Eye (tissue), 1 donor: ENCODE measurements around the gene CCDC134.
"Not testable (repeated sequence)": the region's sequence is repeated elsewhere in the genome, so short reads cannot be mapped to it uniquely, and the experiment has no call there.

ENCODE experiments used
- DNase-seq: peaks from one replicate; pipeline ENCODE4 v3.0.0-alpha.2; 2015

Gene CCDC134

GRCh38 chr22:41845380-41846267 is 45.1 kb downstream of the CCDC134 start:
- DNase-seq = no peak

- DNase-seq = peak; percentile 41
Observed at GRCh38 chr22:41846268-41846987, 45.9 kb downstream of the CCDC134 start.

DNA sequence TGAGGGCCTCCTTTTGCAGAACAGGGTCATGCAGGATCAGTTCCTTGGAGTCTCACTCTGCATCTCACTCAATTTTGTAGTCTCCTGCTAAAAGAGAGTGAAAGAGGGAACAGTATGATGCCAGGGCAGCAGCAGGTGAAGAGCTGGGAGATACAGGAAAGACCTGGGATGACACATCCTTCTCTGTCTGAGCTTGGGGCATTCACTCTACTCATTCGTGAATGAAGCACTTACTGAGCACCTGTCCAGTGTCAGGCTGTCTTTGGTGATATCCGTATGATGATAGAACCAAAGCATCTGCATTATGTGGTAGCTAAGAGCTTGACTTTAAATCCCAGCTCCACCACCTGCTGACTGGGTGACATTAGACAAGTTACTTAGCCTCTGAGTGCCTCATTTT is 46.8 kb downstream of the CCDC134 start:
- DNase-seq = no peak

- no peak for DNase-seq
Observed at GRCh38 chr22:41848468-41848867, 48.0 kb downstream of the CCDC134 start.

GRCh38 chr22:41856469-41856868 is 56.0 kb downstream of the CCDC134 start:
- no peak for DNase-seq

DNA sequence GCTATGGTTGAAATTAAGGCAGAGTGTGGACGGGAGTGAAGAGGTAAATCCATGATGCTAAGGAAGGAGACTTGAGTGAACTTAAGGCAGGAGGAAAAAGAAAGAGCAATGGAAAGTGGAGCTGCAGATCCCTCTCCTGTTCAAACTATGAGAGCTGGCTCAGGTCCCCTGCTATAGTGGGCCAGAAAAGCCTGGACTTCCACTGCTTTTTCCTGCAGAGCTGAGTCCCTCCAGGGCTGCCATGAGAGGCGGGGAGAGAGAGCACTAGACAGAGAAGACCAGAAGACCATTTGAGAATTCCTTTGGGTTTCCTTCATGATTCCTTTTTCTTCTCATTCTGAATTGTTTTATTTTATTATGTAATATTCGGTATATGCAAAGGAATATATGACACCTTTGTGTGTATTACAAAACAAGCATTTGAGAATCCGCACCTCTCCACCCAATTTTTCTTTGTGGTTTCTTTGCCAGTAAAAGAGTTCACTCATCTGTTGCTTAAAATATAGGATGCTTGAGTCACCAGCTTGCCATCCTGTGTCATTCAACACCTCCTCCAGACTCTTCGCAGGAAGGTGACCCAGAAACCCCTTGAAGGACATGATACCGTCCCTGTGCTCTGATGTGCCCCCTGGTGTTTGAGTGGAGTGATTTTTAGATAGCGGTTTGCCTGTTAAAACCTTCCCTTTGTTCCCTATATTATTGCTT is 56.8 kb downstream of the CCDC134 start:
- DNase-seq = peak; percentile 69

- DNase-seq = no peak
Observed at GRCh38 chr22:41857860-41858199, 57.4 kb downstream of the CCDC134 start.

DNA sequence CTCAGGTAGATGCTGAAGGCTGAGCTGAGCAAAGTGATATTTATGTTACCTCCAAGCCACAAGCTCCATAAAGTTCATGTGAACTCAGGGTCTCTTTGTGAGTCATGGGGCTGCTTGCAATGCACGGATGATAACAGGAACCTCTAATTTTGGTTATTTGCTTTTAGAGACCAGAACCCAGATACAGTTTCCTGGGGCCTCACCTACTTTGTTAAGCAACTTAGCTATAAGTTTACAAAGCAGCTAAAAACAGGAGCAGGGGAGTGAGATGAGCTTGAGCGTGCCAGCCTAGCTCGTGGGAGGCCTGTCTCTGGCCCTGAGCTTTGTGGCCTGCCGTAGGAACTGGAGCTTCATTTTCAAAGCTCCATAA is 61.7 kb downstream of the CCDC134 start:
- no peak for DNase-seq

DNA sequence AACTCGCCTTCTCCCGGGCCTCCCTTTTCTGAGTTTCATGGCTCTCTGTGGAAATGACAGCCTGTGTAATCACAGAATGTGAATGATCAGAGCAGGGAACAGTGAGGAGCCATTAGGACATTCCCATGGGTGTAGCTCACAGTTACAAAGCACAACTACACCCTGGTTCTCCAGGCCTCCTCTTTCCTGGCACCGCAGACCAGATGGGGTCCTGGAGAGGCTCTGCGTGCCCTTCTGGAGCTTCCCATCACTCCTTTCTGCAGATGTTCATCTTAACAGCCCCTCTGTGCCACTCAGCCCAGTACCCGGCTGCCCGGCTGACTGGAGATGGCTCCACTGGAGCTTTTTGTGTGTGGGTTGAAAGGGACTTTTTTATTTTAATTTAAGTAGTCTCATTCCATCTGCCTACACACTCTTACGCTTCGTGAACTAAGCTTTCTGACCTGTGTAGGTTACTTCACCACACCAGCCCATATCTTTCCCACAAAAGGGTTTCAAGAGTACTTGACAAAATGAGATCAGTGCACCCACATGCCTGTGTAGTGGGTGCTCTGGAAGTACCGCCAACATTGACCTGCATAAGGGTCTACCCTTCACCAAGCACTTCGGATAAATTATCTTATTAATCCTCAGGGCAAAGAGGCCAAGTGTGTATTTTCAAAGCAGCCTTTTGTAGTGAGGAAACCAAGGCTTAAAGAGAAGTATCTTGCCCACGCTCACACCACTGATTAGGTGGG is 62.2 kb downstream of the CCDC134 start:
- peak; percentile 68 for DNase-seq

GRCh38 chr22:41863472-41863871 is 63.0 kb downstream of the CCDC134 start:
- no peak for DNase-seq

GRCh38 chr22:41868556-41868955 is 68.1 kb downstream of the CCDC134 start:
- no peak for DNase-seq

GRCh38 chr22:41870081-41870480 is 69.6 kb downstream of the CCDC134 start:
- DNase-seq = not testable (repeated sequence)

DNA sequence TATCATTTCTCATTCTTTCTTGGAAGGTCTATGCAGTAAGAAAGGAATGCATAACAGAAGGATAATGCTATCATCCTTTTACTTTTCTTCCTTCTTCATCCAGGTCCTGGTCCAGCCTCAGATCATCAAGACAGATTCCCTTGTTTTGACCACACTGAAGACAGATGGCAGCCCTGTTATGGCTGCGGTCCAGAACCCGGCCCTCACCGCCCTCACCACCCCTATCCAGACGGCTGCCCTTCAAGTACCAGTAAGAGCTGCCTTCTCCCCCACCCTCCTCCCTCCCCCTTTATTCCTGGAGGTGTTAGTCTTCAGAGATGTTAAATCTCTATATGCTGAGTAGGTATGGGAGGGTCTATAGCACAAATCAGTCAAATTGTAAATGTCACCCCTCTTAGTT is 70.3 kb downstream of the CCDC134 start:
- DNase-seq = no peak

DNA sequence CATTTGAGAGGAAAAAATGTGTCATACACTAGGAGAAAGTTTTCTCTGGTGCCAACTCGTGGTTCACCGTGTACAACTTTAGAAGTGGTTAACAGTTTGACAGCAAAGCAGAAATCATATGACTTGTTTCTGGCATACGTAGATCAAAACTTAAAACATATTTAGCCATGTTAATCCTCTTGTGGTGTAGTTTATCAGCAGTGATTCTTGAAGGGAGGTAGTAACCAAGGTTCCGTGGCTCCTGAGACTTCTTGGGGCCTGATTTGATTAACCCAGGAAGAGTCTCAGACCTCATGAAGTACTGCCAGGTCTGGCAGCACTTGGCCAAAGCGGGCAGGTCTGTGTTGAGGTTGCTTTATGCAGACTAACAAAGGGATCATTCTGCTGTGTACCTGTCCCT is 72.9 kb downstream of the CCDC134 start:
- DNase-seq = no peak

GRCh38 chr22:41874090-41874489 is 73.6 kb downstream of the CCDC134 start:
- no peak for DNase-seq

DNA sequence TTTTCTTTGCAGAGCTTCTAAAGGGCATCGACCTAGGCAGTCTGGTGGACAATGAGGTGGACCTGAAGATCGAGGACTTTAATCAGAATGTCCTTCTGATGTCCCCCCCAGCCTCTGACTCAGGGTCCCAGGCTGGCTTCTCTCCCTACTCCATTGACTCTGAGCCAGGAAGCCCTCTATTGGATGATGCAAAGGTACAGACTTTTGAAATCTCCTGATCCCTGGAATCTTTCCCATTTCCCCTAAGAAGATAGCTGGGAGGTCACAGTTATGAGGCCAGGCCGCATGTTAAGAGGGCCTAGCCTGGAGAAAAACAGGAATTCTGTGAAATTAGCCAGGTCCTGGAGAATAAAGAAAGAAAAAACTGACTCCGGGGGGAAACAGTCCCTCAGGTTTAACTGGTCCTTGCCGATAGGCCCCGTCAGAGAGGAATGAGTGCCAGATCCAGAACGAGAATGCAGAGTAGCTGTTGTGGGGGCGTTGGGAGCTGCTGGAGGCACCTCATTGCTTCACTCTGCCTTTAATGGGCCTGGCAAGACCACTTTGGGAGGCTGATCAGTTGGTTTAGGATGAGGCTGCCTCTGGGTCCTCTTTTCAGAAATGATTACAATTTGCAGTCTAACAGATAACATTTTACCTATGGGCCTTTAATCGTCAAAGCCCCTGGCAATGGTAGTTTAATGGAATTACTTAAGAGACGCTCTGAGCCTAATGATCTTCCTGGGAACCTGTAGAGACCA is 75.2 kb downstream of the CCDC134 start:
- DNase-seq = no peak
